Measurements from ENCODE around the gene SCT. TPM values are rescaled to one million over a fixed set of nuclear protein-coding genes. Genes with fewer than 3 reads are reported as not detected.

Gene SCT, protein sequence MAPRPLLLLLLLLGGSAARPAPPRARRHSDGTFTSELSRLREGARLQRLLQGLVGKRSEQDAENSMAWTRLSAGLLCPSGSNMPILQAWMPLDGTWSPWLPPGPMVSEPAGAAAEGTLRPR
- total RNA-seq, result not detected

DNA sequence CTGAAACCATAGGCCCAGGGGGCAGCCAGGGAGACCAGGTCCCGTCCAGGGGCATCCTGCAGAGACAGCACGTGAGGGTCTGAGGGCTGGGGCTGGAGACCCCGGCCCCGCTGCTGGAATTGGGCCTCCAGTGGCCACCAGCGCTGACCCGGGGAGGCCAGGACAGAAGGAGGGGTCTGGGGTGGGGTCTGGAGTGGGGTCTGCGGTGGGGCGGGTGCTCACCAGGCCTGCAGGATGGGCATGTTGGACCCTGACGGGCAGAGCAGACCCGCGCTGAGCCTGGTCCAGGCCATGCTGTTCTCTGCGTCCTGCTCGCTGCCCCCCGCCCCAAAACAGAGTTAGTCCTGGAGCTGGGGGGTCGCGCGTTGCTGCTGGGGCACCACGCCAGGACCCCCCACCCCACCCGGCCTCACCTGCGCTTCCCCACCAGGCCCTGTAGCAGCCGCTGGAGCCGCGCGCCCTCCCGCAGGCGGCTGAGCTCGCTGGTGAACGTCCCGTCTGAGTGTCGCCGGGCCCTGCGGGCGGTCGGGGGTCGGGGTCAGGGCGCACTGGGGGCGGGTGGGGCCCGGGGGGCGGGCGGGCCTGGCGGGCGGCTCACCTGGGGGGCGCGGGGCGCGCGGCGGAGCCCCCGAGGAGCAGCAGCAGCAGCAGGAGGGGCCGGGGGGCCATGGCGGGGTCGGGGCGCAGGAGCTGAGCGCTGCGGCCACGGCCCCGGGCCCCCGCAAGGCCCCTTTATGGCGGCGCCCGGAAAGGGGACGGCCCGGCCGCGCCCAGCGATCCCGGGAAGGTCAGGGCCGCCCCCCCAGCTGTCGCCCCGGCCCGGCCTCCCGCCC is at the start of gene SCT:
SCT (minus strand) TSS at position 707 of the 833 bp plus-strand sequence; CDS start at position 669, 38 bp downstream.
- WGBS, 2 donors, result 33% methylated on average over 34 of the region's 72 CpGs; no CpG with 5 or more reads in 1 of the 2 donors
- Histone ChIP-seq H3K4me3 (no peak within 1 kb of the TSS), H3K27me3 (no peaks in the 10 kb centered on the region), H3K36me3 (replicated peaks in 1 of 2; ENCODE audit: insufficient read depth in 1 of 2, low read depth in 2 of 2) (no peaks in the 10 kb centered on the region), H3K27ac (no peak within 1 kb of the TSS), H3K4me1 (no peaks in the 10 kb centered on the region), H3K9me3 (no peaks in the 10 kb centered on the region)
- ATAC-seq, result no peak
- no peak for TF ChIP-seq CTCF (IDR thresholded peaks at IDR 0.05)
- TF ChIP-seq POLR2A (IDR thresholded peaks at IDR 0.05), result no peak
- DNase-seq, result peak in 1 of 4 donors; percentile 13
- intact Hi-C loops (cut with DNase I), result no loop called here

DNA sequence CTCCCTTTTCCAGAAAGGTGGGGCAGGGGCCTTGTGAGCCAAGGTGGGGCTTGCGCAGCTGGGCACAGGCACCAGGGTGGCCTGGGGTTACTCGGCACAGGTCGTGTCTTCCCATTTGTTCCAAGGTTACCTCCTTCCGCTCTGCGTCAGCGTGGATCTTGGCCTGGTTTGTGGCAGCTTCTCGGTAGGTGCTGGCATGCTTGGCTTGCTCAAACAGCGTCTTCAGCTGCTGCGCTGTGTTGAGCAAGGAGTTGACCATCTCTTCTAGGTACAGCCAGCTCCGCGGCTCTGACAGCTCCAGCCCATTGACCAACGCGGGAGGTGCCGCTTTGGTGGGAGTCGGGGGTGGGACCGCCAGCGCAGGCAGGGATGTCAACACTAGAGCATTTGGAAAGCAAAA is 47.4 kb upstream of the SCT start:
- peaks cover 5 to 10% of the 10 kb centered on the region in 2 donors for H3K36me3 ChIP-seq (replicated peaks in 1 of 2; ENCODE audit: insufficient read depth in 1 of 2, low read depth in 2 of 2)
- WGBS, 2 donors, result 88 to 90% methylated on average over 12 to 17 of the region's 17 CpGs
- intact Hi-C loops (cut with DNase I), result no loop called here

GRCh38 chr11:673866-674265 is 46.9 kb upstream of the SCT start:
- Histone ChIP-seq H3K36me3 (replicated peaks in 1 of 2; ENCODE audit: insufficient read depth in 1 of 2, low read depth in 2 of 2) (peaks cover 5 to 10% of the 10 kb centered on the region in 2 donors), H3K27me3 (no peaks in the 10 kb centered on the region), H3K27ac (no peak overlapping the region), H3K9me3 (no peaks in the 10 kb centered on the region), H3K4me3 (no peak overlapping the region), H3K4me1 (no peaks in the 10 kb centered on the region)
- 94 to 95% methylated on average over 8 of the region's 8 CpGs for WGBS, 2 donors
- intact Hi-C loops (cut with DNase I), result no loop called here
- DNase-seq (no peak), ATAC-seq (no peak)
- TF ChIP-seq POLR2A (IDR thresholded peaks at IDR 0.05) (no peak), CTCF (IDR thresholded peaks at IDR 0.05) (no peak)

More for the DNA sequence above, 47.4 kb upstream of the SCT start:
- TF ChIP-seq POLR2A (IDR thresholded peaks at IDR 0.05) (no peak), CTCF (IDR thresholded peaks at IDR 0.05) (no peak)
- H3K27ac ChIP-seq, result no peak overlapping the region
- ATAC-seq (no peak), DNase-seq (no peak)
- H3K4me1 ChIP-seq, result no peaks in the 10 kb centered on the region
- no peaks in the 10 kb centered on the region for H3K27me3 ChIP-seq
- no peaks in the 10 kb centered on the region for H3K9me3 ChIP-seq
- H3K4me3 ChIP-seq, result no peak overlapping the region

DNA sequence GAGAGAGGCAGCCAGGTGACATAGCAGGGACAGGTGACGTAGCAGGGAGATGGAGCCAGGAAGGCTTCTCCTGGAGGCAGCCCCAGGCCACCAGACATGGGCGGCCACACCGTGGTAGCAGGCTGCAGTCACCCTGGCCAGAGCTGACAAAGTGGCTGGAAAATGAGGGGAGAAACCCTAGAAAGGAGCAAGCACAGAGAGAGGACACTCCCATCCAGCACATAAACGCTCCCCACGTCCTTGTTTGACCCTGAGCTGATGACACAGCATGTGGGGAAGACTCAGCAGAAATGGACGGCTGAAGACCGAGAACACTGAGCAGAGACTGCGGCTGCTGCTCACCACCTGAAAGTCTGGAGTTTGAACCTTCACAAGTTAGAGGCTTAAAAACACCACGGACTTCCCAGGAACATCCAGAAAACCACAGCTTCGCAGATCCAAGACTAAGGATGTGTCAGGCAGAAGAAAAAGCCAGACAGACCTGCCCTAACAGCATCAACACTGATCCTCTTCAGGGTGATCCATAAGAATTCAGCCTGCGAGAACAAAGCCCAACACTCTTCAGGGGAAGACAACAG is 38.8 kb upstream of the SCT start:
- peak in 1 of 4 donors; percentile 33 for DNase-seq
- H3K4me1 ChIP-seq, result no peaks in the 10 kb centered on the region
- no peaks in the 10 kb centered on the region for H3K36me3 ChIP-seq (replicated peaks in 1 of 2; ENCODE audit: insufficient read depth in 1 of 2, low read depth in 2 of 2)
- no peak for TF ChIP-seq POLR2A (IDR thresholded peaks at IDR 0.05)
- no peak for TF ChIP-seq CTCF (IDR thresholded peaks at IDR 0.05)
- 74 to 83% methylated on average over 11 of the region's 11 CpGs for WGBS, 2 donors
- intact Hi-C loops (cut with DNase I), result no loop called here
- no peaks in the 10 kb centered on the region for H3K9me3 ChIP-seq
- peak; percentile 31 for ATAC-seq
- H3K4me3 ChIP-seq, result no peak overlapping the region
- no peaks in the 10 kb centered on the region for H3K27me3 ChIP-seq
- peak overlapping the region in 2 of 4 donors; percentile 21 to 41 for H3K27ac ChIP-seq

Data from body of pancreas (tissue), 4 donors.